K562 (cell line): ENCODE measurements around the gene WNT3. TPM values are rescaled to one million over a fixed set of nuclear protein-coding genes. Genes with fewer than 3 reads are reported as not detected.

Source experiments
- ATAC-seq: fragments of 200-7000 bp; cut with Tn5 transposase; 3 replicates; pipeline ENCODE4 v1.9.1; 2020; ENCODE audit warnings: moderate library complexity
- BruUV-seq: library from RNA; stranded (reverse); fragments of 400-500 nt; replicated peaks from 2 replicates; lab custom pipeline; 2021; lab: Mats Ljungman, UMichigan
- CTCF ChIA-PET: fragments of 300-600 bp; formaldehyde crosslinking; extraction: SDS; loops from one replicate; lab custom pipeline; 2021; ENCODE audit warnings: low intra/inter-chr PET ratio; lab: Yijun Ruan, JAX
- POLR2A ChIA-PET: fragments of 300-600, 350-650 bp; sonication (Branson Sonifier 250); formaldehyde crosslinking; extraction: SDS; loops from one replicate; lab custom pipeline; 2021; ENCODE audit warnings: antibody characterized with exemption, inconsistent platforms; lab: Yijun Ruan, JAX
- DNase-seq, 4 experiments: peaks; one replicate each; pipeline versions ENCODE4 v3.0.0 to v3.0.0-alpha.2; 2011 to 2018; ENCODE audit warnings: low spot score in 3 of 4, mixed read lengths in 3 of 4; ENCODE audit errors: extremely low read depth in 1 of 4
- FAIRE-seq: peaks from 2 replicates; lab custom pipeline; 2011; peaks lifted over from hg19 to GRCh38; lab: Jason Lieb, UNC
- H2AFZ ChIP-seq: 2 replicates; pipeline ENCODE4 v1.6.0; 2011; ENCODE audit warnings: low read depth, low read length, control low read depth, inconsistent platforms
- H3K27ac ChIP-seq: fragments of 200-600 bp; 3 replicates; pipeline ENCODE4 v1.8.0; 2011; ENCODE audit warnings: low read depth, mild to moderate bottlenecking, control low read depth, inconsistent platforms, low read length, moderate library complexity, mixed read lengths; ENCODE audit errors: extremely low read depth
- H3K27me3 ChIP-seq, 2 experiments: fragments of 300-600 bp in 1 of 2; 2 replicates in 1 of 2; 3 replicates in 1 of 2; pipeline versions ENCODE4 v1.6.0 to v1.8.0; 2011; ENCODE audit warnings: inconsistent platforms in 2 of 2, low read length in 2 of 2, mild to moderate bottlenecking in 1 of 2, mixed read lengths in 1 of 2, moderate library complexity in 1 of 2; ENCODE audit not compliant: control insufficient read depth in 2 of 2, insufficient read depth in 2 of 2
- H3K36me3 ChIP-seq: fragments of 300-600 bp; 3 replicates; pipeline ENCODE4 v1.8.0; 2011; ENCODE audit warnings: mild to moderate bottlenecking, low read length, inconsistent platforms; ENCODE audit not compliant: control insufficient read depth, insufficient read depth
- H3K4me1 ChIP-seq, 2 experiments: fragments of 200-600 bp in 1 of 2; replicated peaks in 1 of 2; 2 replicates in 1 of 2; 3 replicates in 1 of 2; pipeline versions ENCODE4 v1.5.1 to v1.8.0; 2011; ENCODE audit warnings: inconsistent platforms in 2 of 2, low read length in 2 of 2, mild to moderate bottlenecking in 1 of 2, mixed read lengths in 1 of 2, moderate library complexity in 1 of 2; ENCODE audit not compliant: control insufficient read depth in 2 of 2, insufficient read depth in 2 of 2
- H3K4me2 ChIP-seq: 2 replicates; pipeline ENCODE4 v1.6.1; 2011; ENCODE audit warnings: low read length, control low read depth, inconsistent platforms, mixed read lengths; ENCODE audit not compliant: insufficient read depth
- H3K4me3 ChIP-seq: fragments of 200-600 bp; sonication (generic), shearing (Covaris generic); 2 replicates; pipeline ENCODE4 v1.5.1; 2016; ENCODE audit warnings: control low read depth, inconsistent platforms
- H3K79me2 ChIP-seq: fragments of 200-600 bp; 3 replicates; pipeline ENCODE4 v1.8.0; 2011; ENCODE audit warnings: low read length, inconsistent platforms; ENCODE audit not compliant: control insufficient read depth, insufficient read depth
- H3K9ac ChIP-seq, 2 experiments: 2 replicates each; pipeline versions ENCODE4 v1.6.0 to v1.6.1; 2011; ENCODE audit warnings: low read depth in 2 of 2, low read length in 2 of 2, control low read depth in 1 of 2, inconsistent platforms in 1 of 2, mild to moderate bottlenecking in 1 of 2, mixed read lengths in 1 of 2; ENCODE audit not compliant: insufficient read depth in 1 of 2
- H3K9me1 ChIP-seq: one replicate; pipeline ENCODE4 v1.6.0; 2011; ENCODE audit warnings: inconsistent platforms, mild to moderate bottlenecking, low read length, moderate library complexity; ENCODE audit not compliant: control insufficient read depth, insufficient read depth
- H3K9me3 ChIP-seq: replicated peaks from 2 replicates; pipeline ENCODE4 v1.5.1; 2011; ENCODE audit warnings: low read depth, low read length, inconsistent platforms; ENCODE audit not compliant: control insufficient read depth, insufficient read depth
- H4K20me1 ChIP-seq: replicated peaks from 2 replicates; pipeline ENCODE4 v1.6.1; 2011; ENCODE audit warnings: low read length, inconsistent platforms, mixed read lengths; ENCODE audit not compliant: control insufficient read depth, insufficient read depth
- HNRNPH1 ChIP-seq: fragments of 200-400 bp; formaldehyde crosslinking; optimal IDR thresholded peaks from 2 replicates; pipeline ENCODE3; 2017; ENCODE audit warnings: low read depth, mild to moderate bottlenecking, low read length, moderate library complexity
- ZNF143 ChIP-seq: sonication (generic); formaldehyde crosslinking; IDR thresholded peaks from 2 replicates; pipeline ENCODE4 v1.9.0; 2022; ENCODE audit warnings: mild to moderate bottlenecking, missing genetic modification reagents
- ZNF263 ChIP-seq: sonication (generic); formaldehyde crosslinking; IDR thresholded peaks from 2 replicates; pipeline ENCODE4 v1.8.0; 2022; ENCODE audit warnings: mild to moderate bottlenecking, missing genetic modification reagents, borderline replicate concordance
- WGBS: fragments of 100-300 bp; shearing (Covaris generic); methylation state at CpG from one replicate; pipeline ENCODE4 v1.1.6; 2016; ENCODE audit warnings: low coverage, mixed read lengths; ENCODE audit not compliant: insufficient coverage; ENCODE audit errors: missing lambda C conversion rate; 5-methylcytosine and 5-hydroxymethylcytosine counted together
- in situ Hi-C: fragments of 300-500 bp; cut with MboI; formaldehyde crosslinking; loops from 4 replicates; pipeline ENCODE4 v1.15.0; 2018; ENCODE audit warnings: inconsistent platforms, mixed read lengths
- intact Hi-C: fragments of 100-400 bp; cut with micrococcal nuclease; formaldehyde crosslinking; loops from 2 replicates; pipeline ENCODE4 v1.14.2; 2022
- polyA plus RNA-seq, 8 experiments: library from polyadenylated mRNA; depleted of rRNA in 4 of 8; stranded (reverse) in 5 of 8; unstranded in 3 of 8; fragments of >200 nt; fragmentation: Nextera tagmentation in 2 of 8; fragmentation: Illumina TruSeq in 1 of 8; extraction: Ambion mirVana in 2 of 8; extraction: Trizol in 1 of 8; gene quantifications; 2 replicates each; pipeline versions ENCODE4 v1.2.1 to v1.2.3, GENCODE V29; 2011 to 2014; ENCODE audit warnings: inconsistent platforms in 1 of 8, missing spikeins in 1 of 8
- total RNA-seq, 7 experiments: library from RNA; depleted of rRNA in 6 of 7; stranded (reverse); fragments of >200 nt in 6 of 7; fragmentation: Illumina TruSeq in 2 of 7; extraction: Trizol in 2 of 7; gene quantifications; 2 replicates each; pipeline versions ENCODE4 v1.2.1 to v1.2.3, GENCODE V29; 2011 to 2021; ENCODE audit warnings: low replicate concordance in 1 of 7
- TF ChIP-seq, protein P1 (sequence below): sonication (generic); formaldehyde crosslinking; IDR thresholded peaks from 2 replicates; pipeline ENCODE4 v1.8.1; 2023; ENCODE audit warnings: mild to moderate bottlenecking, missing genetic modification reagents
- TF ChIP-seq, protein P2 (sequence below): sonication (generic); formaldehyde crosslinking; IDR thresholded peaks from 2 replicates; pipeline ENCODE4 v1.8.1; 2023; ENCODE audit warnings: mild to moderate bottlenecking, missing genetic modification reagents

The WNT3 gene
- total and polyA plus RNA-seq, 9 of the 15 experiments (the other 6 are each of a cell fraction or from before 2014, with no cell fraction given): 1.5 to 6.1 (median 3.3) TPM

DNA sequence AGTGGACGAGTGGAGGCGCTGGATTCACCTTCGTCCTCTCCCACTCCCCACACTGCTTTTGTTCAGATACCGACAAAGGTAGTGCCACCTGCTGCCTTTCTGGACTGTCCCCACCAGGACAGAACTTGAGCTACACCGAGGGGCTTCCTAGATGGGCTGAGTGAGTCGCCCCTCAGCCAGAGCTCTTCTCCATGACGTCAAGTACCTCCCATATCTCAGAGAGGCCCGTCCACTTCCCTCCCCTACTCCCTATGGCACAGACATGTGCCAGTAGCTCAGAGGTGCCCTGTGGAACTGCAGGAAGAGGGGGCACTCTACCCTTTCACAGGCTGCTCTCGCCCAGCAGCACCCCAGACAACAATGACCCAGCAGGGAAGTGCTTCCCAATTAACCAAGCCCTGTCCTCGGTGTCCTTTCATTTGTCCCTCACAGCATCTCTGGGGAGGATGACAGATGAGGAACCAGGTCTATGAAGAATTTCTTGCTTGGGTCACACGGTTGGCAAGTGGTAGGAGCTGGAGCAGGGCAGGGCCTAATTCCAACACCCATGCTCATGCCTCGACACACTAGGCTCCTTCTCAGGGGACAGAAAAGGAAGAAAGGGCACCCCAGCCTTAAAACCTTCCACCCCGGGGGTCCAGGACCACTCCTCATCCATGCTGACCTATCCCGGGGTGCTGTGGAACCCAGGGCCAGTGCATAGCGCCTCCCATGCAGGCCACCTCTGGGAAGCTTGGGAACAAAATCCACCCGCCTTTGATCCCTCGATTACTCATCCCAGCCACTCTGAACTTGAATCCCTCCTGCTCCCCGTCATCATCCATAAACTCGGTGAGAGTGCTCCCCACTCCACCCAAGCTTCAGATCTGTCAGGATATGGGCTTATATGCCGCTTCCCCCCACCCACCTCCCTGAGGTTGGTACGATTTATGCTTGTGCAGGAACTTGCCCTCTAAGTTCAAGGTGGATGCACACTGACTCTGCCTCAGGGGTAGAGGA is 51.7 kb downstream of the WNT3 start:
- DNase-seq: no peak
- in situ Hi-C loops: loop anchor here (25.0 kb wide), 1 partner anchor 329 kb away; no protein-coding TSS in a partner anchor
- no peak overlapping the region for H3K27ac ChIP-seq
- no peak overlapping the region for H3K4me3 ChIP-seq
- no peaks in the 10 kb centered on the region; the same call in 2 of the 3 replicates for H3K36me3 ChIP-seq
- H3K27me3 ChIP-seq: no peaks in the 10 kb centered on the region
- 84% methylated on average over 20 of the region's 21 CpGs for WGBS
- no peak for ATAC-seq
- no TSS peak for BruUV-seq
- H3K9me3 ChIP-seq: no peaks in the 10 kb centered on the region
- no peak for FAIRE-seq
- H3K4me1 ChIP-seq: peaks cover 34 to 54% of the 10 kb centered on the region in 2 experiments
- TF ChIP-seq ZNF263 (peak; percentile 80), HNRNPH1 (no peak)
- TF ChIP-seq, all 486 proteins: peak for 1
- Histone ChIP-seq H3K9ac (peak overlapping the region in 1 of 2 experiments; percentile 32; a peak in 2 of 4 replicates), H4K20me1 (no peaks in the 10 kb centered on the region), H2AFZ (no peak overlapping the region), H3K9me1 (no peaks in the 10 kb centered on the region), H3K79me2 (peaks cover 7% of the 10 kb centered on the region; the same call in 2 of the 3 replicates), H3K4me2 (no peak overlapping the region)
- intact Hi-C loops: no loop called here
- ChIA-PET POLR2A (interaction anchor here (1.0 to 1.2 kb wide), 2 partner anchors 8 kb away, joined by 3 read pairs; no protein-coding TSS in a partner anchor), CTCF (no interaction called here)

DNA sequence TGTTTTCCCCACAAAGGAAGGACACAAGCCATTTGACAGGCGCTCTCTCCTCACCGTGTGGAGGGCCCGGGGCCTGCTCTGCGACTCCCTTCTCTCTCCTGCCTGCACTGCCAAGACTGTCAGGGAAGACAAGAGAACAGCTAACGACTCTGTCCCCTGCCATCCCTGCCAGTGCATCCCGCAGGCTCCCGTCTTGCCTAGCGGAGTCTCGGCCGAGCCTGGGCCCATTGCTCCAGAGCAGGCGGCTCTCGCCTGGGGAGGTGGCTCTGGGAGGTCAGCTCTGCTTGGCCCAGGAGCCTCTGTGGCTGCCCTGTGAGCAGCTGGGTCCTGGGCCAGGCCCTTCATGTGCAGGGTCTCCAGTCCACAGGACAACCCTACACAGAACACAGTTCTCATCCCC is 53.0 kb downstream of the WNT3 start:
- in situ Hi-C loops: loop anchor here (25.0 kb wide), 1 partner anchor 328 kb away; no protein-coding TSS in a partner anchor
- DNase-seq: no peak
- peak overlapping the region; percentile 74 for H3K27ac ChIP-seq
- no TSS peak for BruUV-seq
- H3K4me1 ChIP-seq: peaks cover 30 to 44% of the 10 kb centered on the region in 2 experiments
- no peaks in the 10 kb centered on the region for H3K9me3 ChIP-seq
- 82% methylated on average over 12 of the region's 12 CpGs for WGBS
- TF ChIP-seq, protein P1, sequence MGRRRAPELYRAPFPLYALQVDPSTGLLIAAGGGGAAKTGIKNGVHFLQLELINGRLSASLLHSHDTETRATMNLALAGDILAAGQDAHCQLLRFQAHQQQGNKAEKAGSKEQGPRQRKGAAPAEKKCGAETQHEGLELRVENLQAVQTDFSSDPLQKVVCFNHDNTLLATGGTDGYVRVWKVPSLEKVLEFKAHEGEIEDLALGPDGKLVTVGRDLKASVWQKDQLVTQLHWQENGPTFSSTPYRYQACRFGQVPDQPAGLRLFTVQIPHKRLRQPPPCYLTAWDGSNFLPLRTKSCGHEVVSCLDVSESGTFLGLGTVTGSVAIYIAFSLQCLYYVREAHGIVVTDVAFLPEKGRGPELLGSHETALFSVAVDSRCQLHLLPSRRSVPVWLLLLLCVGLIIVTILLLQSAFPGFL (CRISPR knock-in tag): no peak
- TF ChIP-seq ZNF143 (CRISPR knock-in tag): peak; percentile 41; the same call in 1 of the 2 replicates
- TF ChIP-seq, protein P2, sequence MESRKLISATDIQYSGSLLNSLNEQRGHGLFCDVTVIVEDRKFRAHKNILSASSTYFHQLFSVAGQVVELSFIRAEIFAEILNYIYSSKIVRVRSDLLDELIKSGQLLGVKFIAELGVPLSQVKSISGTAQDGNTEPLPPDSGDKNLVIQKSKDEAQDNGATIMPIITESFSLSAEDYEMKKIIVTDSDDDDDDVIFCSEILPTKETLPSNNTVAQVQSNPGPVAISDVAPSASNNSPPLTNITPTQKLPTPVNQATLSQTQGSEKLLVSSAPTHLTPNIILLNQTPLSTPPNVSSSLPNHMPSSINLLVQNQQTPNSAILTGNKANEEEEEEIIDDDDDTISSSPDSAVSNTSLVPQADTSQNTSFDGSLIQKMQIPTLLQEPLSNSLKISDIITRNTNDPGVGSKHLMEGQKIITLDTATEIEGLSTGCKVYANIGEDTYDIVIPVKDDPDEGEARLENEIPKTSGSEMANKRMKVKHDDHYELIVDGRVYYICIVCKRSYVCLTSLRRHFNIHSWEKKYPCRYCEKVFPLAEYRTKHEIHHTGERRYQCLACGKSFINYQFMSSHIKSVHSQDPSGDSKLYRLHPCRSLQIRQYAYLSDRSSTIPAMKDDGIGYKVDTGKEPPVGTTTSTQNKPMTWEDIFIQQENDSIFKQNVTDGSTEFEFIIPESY (CRISPR knock-in tag): 0 out of 2 replicates have a peak, but pooled peaks have one; percentile 43
- H4K20me1 ChIP-seq: no peaks in the 10 kb centered on the region
- CTCF ChIA-PET: no interaction called here
- no peaks in the 10 kb centered on the region for H3K27me3 ChIP-seq
- H3K9ac ChIP-seq: peak overlapping the region in 1 of 2 experiments; percentile 84; a peak in 2 of 4 replicates
- ATAC-seq: peak; percentile 31
- peak overlapping the region; percentile 70 for H3K4me2 ChIP-seq
- no peaks in the 10 kb centered on the region for H3K9me1 ChIP-seq
- no peaks in the 10 kb centered on the region; the same call in 2 of the 3 replicates for H3K36me3 ChIP-seq
- H2AFZ ChIP-seq: peak overlapping the region; percentile 14; the same call in 1 of the 2 replicates
- no peak overlapping the region for H3K4me3 ChIP-seq
- intact Hi-C loops: no loop called here
- FAIRE-seq: no peak
- peaks cover 4% of the 10 kb centered on the region; the same call in 2 of the 3 replicates for H3K79me2 ChIP-seq
- POLR2A ChIA-PET: interaction anchor here (0.6 to 1.9 kb wide), 3 partner anchors 9 to 138 kb away, joined by 3 to 7 read pairs (median 6); no protein-coding TSS in a partner anchor
